Suprapubic skin (tissue), 3 donors: ENCODE data around the gene SOHLH2.

Experiments
- CTCF ChIP-seq, 2 donors: fragments of 200-600 bp in 1 of 2; fragments of 450-650 bp in 1 of 2; sonication (generic) in 1 of 2; IDR thresholded peaks; one replicate each; pipeline ENCODE4 v1.5.1; 2016 to 2019; ENCODE audit warnings: antibody characterized with exemption in 2 of 2, mild to moderate bottlenecking in 1 of 2, moderate library complexity in 1 of 2
- EP300 ChIP-seq: sonication (generic); formaldehyde crosslinking; IDR thresholded peaks from one replicate; pipeline ENCODE4 v1.6.1; 2017; ENCODE audit warnings: antibody characterized with exemption
- POLR2A ChIP-seq, 2 donors: fragments of 450-650 bp; IDR thresholded peaks; one replicate each; pipeline ENCODE4 v1.6.1; 2017; ENCODE audit warnings: antibody characterized with exemption in 2 of 2, mild to moderate bottlenecking in 2 of 2, moderate library complexity in 2 of 2

GRCh38 chr13:36174923-36175322 lies 39.4 kb downstream of the SOHLH2 start:
- TF ChIP-seq CTCF (IDR thresholded peaks at IDR 0.05) (no peak), EP300 (no peak), POLR2A (IDR thresholded peaks at IDR 0.05) (no peak)
